Gastrocnemius medialis (tissue), 4 donors: ENCODE measurements around the gene CCDC127. TPM values are rescaled to one million over a fixed set of nuclear protein-coding genes. Genes with fewer than 3 reads are reported as not detected.

Experiments
- ATAC-seq, 2 donors: fragments of 150-250 bp; one replicate each; pipeline ENCODE4 v1.9.1; 2016
- DNase-seq, 2 donors: peaks; one replicate each; pipeline ENCODE4 v3.0.0-alpha.2; 2019
- H3K27ac ChIP-seq, 4 donors: fragments of 200-600 bp; sonication (generic); 1 replicate in 1 of 4; 2 replicates in 3 of 4; pipeline ENCODE4 v1.5.1; 2016 to 2018; ENCODE audit warnings: mild to moderate bottlenecking in 2 of 4, moderate library complexity in 1 of 4
- H3K27me3 ChIP-seq, 3 donors: fragments of 200-600 bp; sonication (generic) in 2 of 3; 1 replicate in 1 of 3; 2 replicates in 2 of 3; pipeline versions ENCODE4 v1.5.1 to v1.6.0; 2016 to 2019; ENCODE audit warnings: mild to moderate bottlenecking in 1 of 3, moderate library complexity in 1 of 3
- H3K36me3 ChIP-seq, 2 donors: fragments of 200-600 bp; sonication (generic) in 1 of 2; one replicate each; pipeline ENCODE4 v1.5.1; 2017 to 2018
- H3K4me1 ChIP-seq, 2 donors: fragments of 200-600 bp; sonication (generic) in 1 of 2; one replicate each; pipeline ENCODE4 v1.5.1; 2016 to 2017; ENCODE audit warnings: mild to moderate bottlenecking in 2 of 2
- H3K4me3 ChIP-seq, 4 donors: fragments of 200-600 bp; sonication (generic) in 3 of 4; 1 replicate in 1 of 4; 2 replicates in 3 of 4; pipeline ENCODE4 v1.5.1; 2016 to 2019; ENCODE audit warnings: mild to moderate bottlenecking in 2 of 4
- H3K9me3 ChIP-seq, 3 donors: fragments of 200-600 bp; sonication (generic) in 2 of 3; 1 replicate in 1 of 3; 2 replicates in 2 of 3; pipeline ENCODE4 v1.5.1; 2016 to 2019
- POLR2A ChIP-seq, 2 donors: fragments of 450-650 bp; IDR thresholded peaks; one replicate each; pipeline ENCODE4 v1.6.1; 2017; ENCODE audit warnings: antibody characterized with exemption in 2 of 2, mild to moderate bottlenecking in 2 of 2, moderate library complexity in 2 of 2
- in situ Hi-C, 4 donors: fragments of 200-750 bp; cut with MboI; loops; one replicate each; pipeline versions ENCODE4 v1.15.0 to v1.8.0; 2017; ENCODE audit warnings: low sequenced_read_pairs in 4 of 4
- intact Hi-C: fragments of 100-400 bp; cut with DNase I; formaldehyde crosslinking; loops from one replicate; pipeline ENCODE4 v1.15.1; 2023; ENCODE audit warnings: low total_unique reads
- total RNA-seq, 4 donors: library from RNA; depleted of rRNA; stranded (reverse); fragments of >200 nt; gene quantifications; one replicate each; pipeline versions ENCODE4 v1.1.0 to v1.2.3, GENCODE V29; 2016
- TF ChIP-seq, protein P1 (sequence below), 5 experiments: fragments of 450-650 bp in 3 of 5; fragments of 200-600 bp in 2 of 5; sonication (generic) in 2 of 5; IDR thresholded peaks in 4 of 5; conservative IDR thresholded peaks in 1 of 5; 1 replicate in 4 of 5; 2 replicates in 1 of 5; pipeline ENCODE4 v1.5.1; 2016 to 2019; ENCODE audit warnings: antibody characterized with exemption in 5 of 5, mild to moderate bottlenecking in 3 of 5, moderate library complexity in 3 of 5

The CCDC127 gene
- total RNA-seq, 4 donors from 2014 or later = 5.7 to 11.1 (median 7.8) TPM

DNA sequence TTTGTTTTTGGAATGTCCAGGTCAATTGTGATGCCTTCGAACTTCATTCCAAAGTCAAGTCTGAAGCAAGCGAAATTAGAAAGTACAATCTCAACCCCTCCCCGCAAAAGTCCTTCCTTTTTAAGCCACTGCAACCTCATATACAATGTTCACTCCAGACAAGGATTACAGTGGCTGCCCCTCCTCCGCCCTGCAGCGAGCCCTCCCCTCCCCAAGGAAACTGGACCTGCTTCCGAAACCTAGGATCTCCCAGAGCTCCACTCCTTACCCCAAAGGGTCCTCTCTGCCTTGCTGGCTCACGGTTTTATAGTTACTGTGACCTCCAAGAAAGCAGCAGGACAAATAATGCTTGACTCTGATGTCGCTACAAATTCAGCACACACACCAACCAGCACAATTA, 16.3 kb downstream of the CCDC127 start:
- Histone ChIP-seq H3K27me3 (no peaks in the 10 kb centered on the region), H3K4me3 (no peak overlapping the region), H3K27ac (no peak overlapping the region), H3K4me1 (peaks cover 16 to 40% of the 10 kb centered on the region in 2 donors), H3K9me3 (no peaks in the 10 kb centered on the region), H3K36me3 (peaks cover 0 to 28% of the 10 kb centered on the region in 2 donors)
- in situ Hi-C loops (no loop called here), intact Hi-C loops (no loop called here)
- ATAC-seq = no peak
- DNase-seq = no peak
- TF ChIP-seq POLR2A (IDR thresholded peaks at IDR 0.05) = no peak
- TF ChIP-seq, protein P1, sequence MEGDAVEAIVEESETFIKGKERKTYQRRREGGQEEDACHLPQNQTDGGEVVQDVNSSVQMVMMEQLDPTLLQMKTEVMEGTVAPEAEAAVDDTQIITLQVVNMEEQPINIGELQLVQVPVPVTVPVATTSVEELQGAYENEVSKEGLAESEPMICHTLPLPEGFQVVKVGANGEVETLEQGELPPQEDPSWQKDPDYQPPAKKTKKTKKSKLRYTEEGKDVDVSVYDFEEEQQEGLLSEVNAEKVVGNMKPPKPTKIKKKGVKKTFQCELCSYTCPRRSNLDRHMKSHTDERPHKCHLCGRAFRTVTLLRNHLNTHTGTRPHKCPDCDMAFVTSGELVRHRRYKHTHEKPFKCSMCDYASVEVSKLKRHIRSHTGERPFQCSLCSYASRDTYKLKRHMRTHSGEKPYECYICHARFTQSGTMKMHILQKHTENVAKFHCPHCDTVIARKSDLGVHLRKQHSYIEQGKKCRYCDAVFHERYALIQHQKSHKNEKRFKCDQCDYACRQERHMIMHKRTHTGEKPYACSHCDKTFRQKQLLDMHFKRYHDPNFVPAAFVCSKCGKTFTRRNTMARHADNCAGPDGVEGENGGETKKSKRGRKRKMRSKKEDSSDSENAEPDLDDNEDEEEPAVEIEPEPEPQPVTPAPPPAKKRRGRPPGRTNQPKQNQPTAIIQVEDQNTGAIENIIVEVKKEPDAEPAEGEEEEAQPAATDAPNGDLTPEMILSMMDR (IDR thresholded peaks at IDR 0.05 in 4 of 5, conservative IDR thresholded peaks at IDR 0.05 in 1 of 5) = no peak

DNA sequence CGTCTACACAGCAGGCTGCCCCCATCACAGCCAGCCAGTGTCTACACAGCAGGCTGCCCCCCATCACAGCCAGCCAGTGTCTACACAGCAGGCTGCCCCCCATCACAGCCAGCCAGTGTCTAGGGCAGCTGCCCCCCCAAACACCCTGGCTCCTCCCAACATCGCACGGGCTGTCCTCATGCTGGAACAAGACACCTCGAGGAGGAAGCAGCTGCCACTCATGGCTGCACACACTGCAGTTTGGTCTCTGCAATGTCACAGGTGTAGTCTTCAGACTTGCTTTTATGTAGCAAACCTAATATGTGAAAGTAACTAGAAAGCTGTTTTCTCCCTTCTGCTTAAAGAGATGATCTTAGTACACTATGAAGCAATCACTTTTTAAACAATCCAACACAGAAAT, 17.0 kb downstream of the CCDC127 start:
- intact Hi-C loops (no loop called here), in situ Hi-C loops (no loop called here)
- ATAC-seq (no peak), DNase-seq (no peak)
- no peak overlapping the region for H3K4me3 ChIP-seq
- no peak overlapping the region for H3K27ac ChIP-seq
- TF ChIP-seq, protein P1 (IDR thresholded peaks at IDR 0.05 in 4 of 5, conservative IDR thresholded peaks at IDR 0.05 in 1 of 5) = no peak
- TF ChIP-seq POLR2A (IDR thresholded peaks at IDR 0.05) = no peak
- H3K36me3 ChIP-seq = peaks cover 0 to 28% of the 10 kb centered on the region in 2 donors
- H3K9me3 ChIP-seq = no peaks in the 10 kb centered on the region
- H3K27me3 ChIP-seq = no peaks in the 10 kb centered on the region
- peaks cover 12 to 38% of the 10 kb centered on the region in 2 donors for H3K4me1 ChIP-seq

DNA sequence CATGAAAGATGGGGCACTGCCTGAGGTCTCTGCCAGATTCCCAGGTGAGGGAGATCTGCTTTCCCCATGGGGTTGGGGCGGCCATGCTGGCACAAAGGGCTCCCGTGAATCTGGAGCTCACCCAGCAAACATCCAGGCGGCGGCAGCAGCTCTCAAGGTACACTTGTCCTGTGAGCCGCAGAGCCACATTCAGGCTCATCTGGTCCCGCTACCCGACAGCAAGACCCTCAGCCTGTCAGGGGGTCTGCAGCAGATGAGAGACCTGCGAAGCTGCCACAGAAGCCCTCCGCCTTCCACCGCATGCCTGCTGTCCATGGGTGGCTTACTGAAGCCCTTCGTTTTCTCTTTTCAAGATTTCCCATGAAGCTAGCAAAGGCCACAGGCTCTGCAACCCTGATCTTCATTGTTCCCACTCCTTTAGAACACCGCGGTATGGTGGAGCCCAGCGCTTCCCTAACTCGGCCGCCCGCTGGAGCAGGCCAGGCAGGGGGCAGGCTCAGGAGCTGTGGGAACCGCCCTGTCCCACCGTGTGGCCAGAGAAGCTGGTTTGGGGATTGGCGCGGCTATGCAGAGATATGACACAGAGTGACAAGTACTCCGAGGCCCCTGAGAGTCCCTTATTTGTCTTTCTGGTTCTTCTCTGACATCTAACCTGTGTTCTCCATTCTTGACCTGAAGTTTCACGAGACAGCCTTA, 17.9 kb downstream of the CCDC127 start:
- H3K27ac ChIP-seq = no peak overlapping the region
- no peak for DNase-seq

DNA sequence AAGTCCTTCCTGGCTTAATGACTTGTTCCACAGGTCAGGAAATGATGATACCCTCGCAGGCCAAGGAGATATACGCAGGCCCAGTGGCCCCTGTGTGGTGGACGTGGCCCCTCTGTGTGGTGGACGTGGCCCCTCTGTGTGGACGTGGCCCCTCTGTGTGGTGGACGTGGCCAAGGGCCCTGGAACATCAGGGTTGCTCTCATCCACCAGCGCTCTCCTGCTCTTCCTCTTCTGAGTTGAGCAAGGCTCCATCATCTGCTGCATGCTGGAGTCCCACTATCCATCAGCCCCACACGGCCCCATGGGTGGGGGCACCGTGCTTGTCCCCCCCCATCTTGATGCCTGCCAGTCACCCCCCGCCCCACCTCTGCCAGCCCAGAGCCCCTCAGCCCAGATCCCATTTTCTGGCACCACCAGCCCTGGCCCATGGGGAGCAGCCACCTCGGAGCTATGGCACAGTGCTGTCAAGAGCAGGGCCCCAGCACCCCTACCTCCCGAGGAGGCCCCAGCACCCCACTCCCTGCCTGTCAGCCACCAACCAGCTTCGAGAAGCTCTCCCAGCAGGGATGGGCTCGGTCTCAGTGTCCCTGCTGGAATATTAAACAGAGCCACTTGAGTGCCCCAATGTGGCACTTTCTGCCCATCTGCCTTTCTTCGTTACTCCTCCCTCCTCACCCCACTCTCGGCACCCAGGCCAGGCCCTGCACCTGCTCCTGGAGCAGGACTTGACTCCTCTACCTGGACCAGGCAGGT, 18.6 kb downstream of the CCDC127 start:
- Histone ChIP-seq H3K4me1 (peaks cover 25 to 45% of the 10 kb centered on the region in 2 donors), H3K27ac (no peak overlapping the region), H3K27me3 (no peaks in the 10 kb centered on the region), H3K4me3 (no peak overlapping the region), H3K36me3 (peaks cover 0 to 15% of the 10 kb centered on the region in 2 donors), H3K9me3 (no peaks in the 10 kb centered on the region)
- intact Hi-C loops (no loop called here), in situ Hi-C loops (no loop called here)
- ATAC-seq (no peak), DNase-seq (no peak)
- no peak for TF ChIP-seq POLR2A (IDR thresholded peaks at IDR 0.05)
- TF ChIP-seq, protein P1 (IDR thresholded peaks at IDR 0.05 in 4 of 5, conservative IDR thresholded peaks at IDR 0.05 in 1 of 5) = no peak

More for the DNA sequence above, 17.9 kb downstream of the CCDC127 start:
- ATAC-seq = no peak
- intact Hi-C loops = no loop called here
- TF ChIP-seq, protein P1 (IDR thresholded peaks at IDR 0.05 in 4 of 5, conservative IDR thresholded peaks at IDR 0.05 in 1 of 5) = no peak
- no peak for TF ChIP-seq POLR2A (IDR thresholded peaks at IDR 0.05)
- no peaks in the 10 kb centered on the region for H3K27me3 ChIP-seq
- in situ Hi-C loops = no loop called here
- no peak overlapping the region for H3K4me3 ChIP-seq
- peaks cover 18 to 38% of the 10 kb centered on the region in 2 donors for H3K4me1 ChIP-seq
- H3K36me3 ChIP-seq = peaks cover 0 to 22% of the 10 kb centered on the region in 2 donors
- H3K9me3 ChIP-seq = no peaks in the 10 kb centered on the region
